GM12891 (cell line): ENCODE data around the gene ADRA2B.

ENCODE experiments used
- PAX5 ChIP-seq: IDR thresholded peaks from 2 replicates; pipeline ENCODE4 v1.6.1; 2011; ENCODE audit warnings: low read length, moderate library complexity, mild to moderate bottlenecking; ENCODE audit not compliant: insufficient read depth, severe bottlenecking
- POLR2A ChIP-seq: IDR thresholded peaks from 2 replicates; pipeline ENCODE4 v1.6.1; 2011; ENCODE audit warnings: low read depth, low read length, control low read depth
- POLR2AphosphoS5 ChIP-seq: IDR thresholded peaks from 2 replicates; pipeline ENCODE4 v1.6.1; 2011; ENCODE audit warnings: low read depth, low read length, control low read depth
- SPI1 ChIP-seq: IDR thresholded peaks from 2 replicates; pipeline ENCODE4 v1.6.1; 2011; ENCODE audit warnings: low read depth, low read length, control low read depth

DNA sequence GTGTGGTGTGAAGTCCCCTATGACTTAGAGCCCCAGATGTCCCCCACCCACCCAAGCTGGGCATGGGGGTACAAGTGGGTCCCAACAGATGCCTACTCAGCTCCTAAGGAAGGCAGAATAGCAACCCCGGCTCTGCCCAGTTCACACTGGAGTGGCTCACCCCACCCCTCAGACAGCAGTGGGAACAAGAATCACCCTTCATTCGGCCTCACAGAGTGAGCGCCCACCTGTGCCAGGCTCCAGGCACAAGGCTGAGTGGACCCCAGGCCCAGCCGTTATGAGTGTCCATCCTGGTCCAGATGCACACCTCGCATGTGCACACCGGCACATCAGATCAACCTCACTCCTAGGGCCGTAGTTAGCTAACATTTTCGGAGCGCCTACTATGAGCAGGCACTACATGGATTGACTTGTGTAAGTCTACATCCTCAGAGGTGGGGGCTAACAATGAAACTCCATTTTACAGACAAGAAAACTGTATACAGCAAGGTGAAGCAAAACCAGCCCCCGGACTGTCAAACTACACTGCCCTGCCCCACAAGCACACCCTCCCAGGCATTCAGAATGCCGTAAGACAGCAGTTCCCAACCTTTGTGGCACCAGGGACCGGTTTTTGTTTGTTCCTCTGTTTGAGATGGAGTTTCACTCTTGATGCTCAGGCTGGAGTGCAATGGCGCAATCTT, 24.7 kb upstream of the ADRA2B start:
- TF ChIP-seq POLR2A (peak; percentile 77), POLR2AphosphoS5 (peak; percentile 64), SPI1 (no peak), PAX5 (no peak)
